Kidney epithelial cell (primary cell): Measurements from ENCODE around the gene KLHL3. TPM values are rescaled to one million over a fixed set of nuclear protein-coding genes. Genes with fewer than 3 reads are reported as not detected.

Experiments
- DNase-seq: peaks from one replicate; pipeline ENCODE4 v3.0.0-alpha.2; 2010; ENCODE audit warnings: low read depth
- H3K27me3 ChIP-seq: 2 replicates; pipeline ENCODE4 v1.6.0; 2011; ENCODE audit warnings: low read length; ENCODE audit not compliant: control insufficient read depth, insufficient read depth
- H3K36me3 ChIP-seq: 2 replicates; pipeline ENCODE4 v1.5.1; 2011; ENCODE audit warnings: low read length; ENCODE audit not compliant: control insufficient read depth, insufficient read depth
- H3K4me3 ChIP-seq: 2 replicates; pipeline ENCODE4 v1.5.1; 2011; ENCODE audit warnings: low read depth, mild to moderate bottlenecking, control low read depth, low read length
- CTCF ChIP-seq: IDR thresholded peaks from 2 replicates; pipeline ENCODE4 v1.5.1; 2011; ENCODE audit warnings: mild to moderate bottlenecking, moderate library complexity, low read length, control low read depth, inconsistent platforms; ENCODE audit not compliant: insufficient read depth, poor library complexity, severe bottlenecking
- total RNA-seq: library from RNA; depleted of rRNA; stranded (reverse); fragments of >200 nt; gene quantifications from 2 replicates; pipeline ENCODE4 v1.2.3, GENCODE V29; 2015

Gene KLHL3
- total RNA-seq, 1 donor from 2014 or later, result 2.8 TPM

DNA sequence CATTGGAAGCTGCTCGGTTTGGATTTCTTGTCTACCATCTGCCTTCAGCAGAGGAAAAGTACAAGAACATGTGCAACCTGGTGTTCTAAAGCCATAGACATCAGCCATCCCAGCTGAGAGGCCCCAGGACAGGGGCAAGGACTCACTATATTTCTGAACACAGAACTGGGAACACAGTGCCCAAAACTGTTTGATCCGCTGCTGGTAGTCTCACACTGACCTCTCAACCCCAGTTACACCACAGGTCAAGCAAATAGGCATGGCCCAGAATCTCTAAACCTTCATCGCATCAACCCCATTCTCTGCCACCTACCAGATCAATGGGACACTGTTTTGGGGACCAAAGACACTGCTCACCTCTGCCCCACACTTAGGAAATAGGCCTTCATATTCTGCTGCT, 2.0 kb downstream of the KLHL3 start:
- Histone ChIP-seq H3K36me3 (no peaks in the 10 kb centered on the region), H3K4me3 (no peak overlapping the region), H3K27me3 (no peaks in the 10 kb centered on the region)
- no peak for DNase-seq
- no peak for TF ChIP-seq CTCF

- Histone ChIP-seq H3K27me3 (no peaks in the 10 kb centered on the region), H3K4me3 (no peak overlapping the region), H3K36me3 (no peaks in the 10 kb centered on the region)
- no peak for TF ChIP-seq CTCF
- peak; percentile 62 for DNase-seq
These were observed 2.9 kb downstream of the KLHL3 start for GRCh38 chr5:137733006-137733405.

GRCh38 chr5:137731176-137731575, 4.7 kb downstream of the KLHL3 start:
- DNase-seq, result no peak
- TF ChIP-seq CTCF, result no peak
- no peak overlapping the region for H3K4me3 ChIP-seq
- H3K27me3 ChIP-seq, result no peaks in the 10 kb centered on the region
- no peaks in the 10 kb centered on the region for H3K36me3 ChIP-seq

GRCh38 chr5:137730336-137730735, 5.6 kb downstream of the KLHL3 start:
- peak; percentile 50 for DNase-seq
- no peaks in the 10 kb centered on the region for H3K27me3 ChIP-seq
- no peaks in the 10 kb centered on the region for H3K36me3 ChIP-seq
- H3K4me3 ChIP-seq, result no peak overlapping the region
- TF ChIP-seq CTCF, result no peak

- H3K36me3 ChIP-seq, result no peaks in the 10 kb centered on the region
- H3K4me3 ChIP-seq, result no peak overlapping the region
- DNase-seq, result no peak
- no peak for TF ChIP-seq CTCF
- H3K27me3 ChIP-seq, result no peaks in the 10 kb centered on the region
These were observed 7.8 kb downstream of the KLHL3 start for GRCh38 chr5:137728048-137728447.

- Histone ChIP-seq H3K27me3 (no peaks in the 10 kb centered on the region), H3K4me3 (no peak overlapping the region), H3K36me3 (no peaks in the 10 kb centered on the region)
- no peak for TF ChIP-seq CTCF
- no peak for DNase-seq
These were observed 8.3 kb downstream of the KLHL3 start for GRCh38 chr5:137727623-137728022.
